WTC11 (cell line): ENCODE measurements around the gene HTATSF1.

Experiments
- ATF3 ChIP-seq: sonication (generic); formaldehyde crosslinking; conservative IDR thresholded peaks from 2 replicates; pipeline ENCODE4 v1.8.1; 2022; ENCODE audit warnings: mild to moderate bottlenecking, missing genetic modification reagents
- ATF6 ChIP-seq: sonication (generic); formaldehyde crosslinking; IDR thresholded peaks from 2 replicates; pipeline ENCODE4 v1.8.1; 2023; ENCODE audit warnings: mild to moderate bottlenecking, missing genetic modification reagents
- CBFB ChIP-seq: sonication (generic); formaldehyde crosslinking; IDR thresholded peaks from 2 replicates; pipeline ENCODE4 v1.8.1; 2022; ENCODE audit warnings: mild to moderate bottlenecking, low read depth, missing genetic modification reagents
- CTCF ChIP-seq: fragments of 200-600 bp; IDR thresholded peaks from 2 replicates; pipeline ENCODE4 v1.8.0; 2022; ENCODE audit warnings: antibody characterized with exemption
- E2F4 ChIP-seq: sonication (generic); formaldehyde crosslinking; IDR thresholded peaks from 2 replicates; pipeline ENCODE4 v1.8.1; 2022; ENCODE audit warnings: low read depth, mild to moderate bottlenecking, moderate library complexity, missing genetic modification reagents, borderline replicate concordance
- FOXJ3 ChIP-seq: sonication (generic); formaldehyde crosslinking; IDR thresholded peaks from 2 replicates; pipeline ENCODE4 v1.9.0; 2021; ENCODE audit warnings: missing genetic modification reagents, mild to moderate bottlenecking, borderline replicate concordance
- GTF2I ChIP-seq: fragments of 250-450 bp; sonication (Bioruptor Pico); conservative IDR thresholded peaks from 2 replicates; pipeline ENCODE4 v1.4.0; 2021; ENCODE audit warnings: mild to moderate bottlenecking
- IRF2 ChIP-seq: sonication (generic); formaldehyde crosslinking; IDR thresholded peaks from 2 replicates; pipeline ENCODE4 v1.8.0; 2022; ENCODE audit warnings: low read depth, missing genetic modification reagents, borderline replicate concordance
- JUN ChIP-seq: sonication (generic); formaldehyde crosslinking; IDR thresholded peaks from 2 replicates; pipeline ENCODE4 v1.8.0; 2023; ENCODE audit warnings: mild to moderate bottlenecking, missing genetic modification reagents
- NFE2L1 ChIP-seq: sonication (generic); formaldehyde crosslinking; IDR thresholded peaks from 2 replicates; pipeline ENCODE4 v1.8.1; 2023; ENCODE audit warnings: missing genetic modification reagents
- PRDM15 ChIP-seq: sonication (generic); formaldehyde crosslinking; IDR thresholded peaks from 2 replicates; pipeline ENCODE4 v1.8.0; 2022; ENCODE audit warnings: missing genetic modification reagents
- STAT6 ChIP-seq: sonication (generic); formaldehyde crosslinking; conservative IDR thresholded peaks from 2 replicates; pipeline ENCODE4 v1.8.1; 2023; ENCODE audit warnings: mild to moderate bottlenecking, low read depth, missing genetic modification reagents, moderate library complexity
- TEAD1 ChIP-seq: sonication (generic); formaldehyde crosslinking; IDR thresholded peaks from 2 replicates; pipeline ENCODE4 v1.8.0; 2022; ENCODE audit warnings: mild to moderate bottlenecking, missing genetic modification reagents
- ZNF532 ChIP-seq: fragments of 250-450 bp; sonication (Bioruptor Pico); IDR thresholded peaks from 2 replicates; pipeline ENCODE4 v1.9.0; 2021; ENCODE audit warnings: mild to moderate bottlenecking, borderline replicate concordance

GRCh38 chrX:136538811-136539210 lies 41.4 kb downstream of the HTATSF1 start:
- no peak for TF ChIP-seq FOXJ3 (CRISPR knock-in tag)
- TF ChIP-seq ZNF532 (CRISPR knock-in tag), result no peak
- no peak for TF ChIP-seq STAT6
- TF ChIP-seq JUN (CRISPR knock-in tag), result no peak
- TF ChIP-seq CTCF, result no peak
- TF ChIP-seq PRDM15 (CRISPR knock-in tag), result no peak
- TF ChIP-seq GTF2I (CRISPR knock-in tag), result no peak
- TF ChIP-seq ATF3 (CRISPR knock-in tag), result no peak
- no peak for TF ChIP-seq E2F4 (CRISPR knock-in tag)
- TF ChIP-seq IRF2 (CRISPR knock-in tag), result no peak
- TF ChIP-seq NFE2L1, result no peak
- no peak for TF ChIP-seq ATF6
- no peak for TF ChIP-seq TEAD1 (CRISPR knock-in tag)
- no peak for TF ChIP-seq CBFB (CRISPR knock-in tag)
